GM19438 (cell line): ENCODE measurements around the gene ADGRB3.

ENCODE experiments used
- ATAC-seq: cut with Tn5 transposase; IDR thresholded peaks from one replicate; pipeline ENCODE4 v1.9.1; 2021; ENCODE audit warnings: low read depth; ENCODE audit not compliant: unreplicated experiment

ADGRB3 gene

GRCh38 chr6:68695838-68696237 lies 60.8 kb downstream of the ADGRB3 start:
- no peak for ATAC-seq

GRCh38 chr6:68697394-68697793 lies 62.3 kb downstream of the ADGRB3 start:
- ATAC-seq = no peak

GRCh38 chr6:68701159-68701558 lies 66.1 kb downstream of the ADGRB3 start:
- ATAC-seq = no peak

DNA sequence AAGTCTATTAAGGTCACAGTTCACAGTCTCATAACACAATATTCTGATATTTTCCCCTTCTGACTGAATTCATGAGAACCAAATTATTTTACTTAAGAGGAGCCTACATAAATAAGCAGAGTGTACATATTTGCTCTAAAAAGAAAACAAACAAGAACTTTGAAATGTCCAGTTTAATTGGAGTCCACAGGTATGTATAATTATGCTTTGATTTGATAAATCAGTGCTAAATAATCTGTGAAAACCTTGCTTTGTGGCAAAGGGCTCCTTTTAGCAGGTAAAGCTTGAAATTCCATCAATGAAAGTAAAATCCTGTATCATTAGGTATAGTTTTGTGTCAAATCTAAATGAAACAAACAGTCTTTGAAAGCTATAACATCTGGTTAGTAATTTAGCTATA lies 69.4 kb downstream of the ADGRB3 start:
- no peak for ATAC-seq

DNA sequence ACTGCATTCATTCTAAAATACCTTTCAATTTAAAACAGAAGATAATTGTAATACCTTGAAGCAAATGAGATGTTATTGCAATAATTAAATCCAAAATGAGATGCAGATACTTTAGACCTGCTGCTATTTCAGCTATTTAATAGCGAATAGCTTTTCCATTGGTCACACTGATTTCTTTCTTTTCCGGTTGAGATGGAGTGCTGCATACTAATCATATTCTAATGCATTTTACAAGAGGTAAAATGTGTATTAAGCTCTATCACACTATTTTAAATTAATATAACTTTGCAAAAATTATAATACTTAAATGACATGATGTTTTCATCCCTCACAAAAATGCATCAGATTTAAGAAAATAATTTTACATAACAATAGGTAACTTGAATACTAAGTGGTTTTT lies 74.0 kb downstream of the ADGRB3 start:
- no peak for ATAC-seq

- no peak for ATAC-seq
These were observed 74.8 kb downstream of the ADGRB3 start for GRCh38 chr6:68709882-68710281.

DNA sequence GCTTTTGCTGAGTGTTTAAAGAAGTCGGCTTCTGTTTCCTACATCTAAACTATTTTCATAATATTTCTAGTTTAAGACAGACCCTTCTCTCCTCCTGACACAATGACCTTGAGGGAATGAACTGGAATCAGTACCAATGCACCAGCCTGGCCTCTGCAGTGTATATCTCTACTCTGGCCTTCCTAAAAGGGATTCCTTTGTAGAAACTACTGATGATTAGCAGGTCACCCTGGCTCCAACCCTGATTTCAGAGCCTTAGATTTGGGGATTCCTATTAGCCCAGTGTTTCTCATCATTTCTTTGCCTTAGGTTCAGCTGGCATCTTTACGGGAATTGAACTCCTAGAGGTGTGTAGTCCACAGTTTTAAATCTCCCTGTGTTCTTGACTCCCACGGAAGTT lies 75.4 kb downstream of the ADGRB3 start:
- no peak for ATAC-seq

- ATAC-seq = no peak
These were observed 75.8 kb downstream of the ADGRB3 start for GRCh38 chr6:68710916-68711315.

GRCh38 chr6:68711386-68712000 lies 76.4 kb downstream of the ADGRB3 start:
- no peak for ATAC-seq

GRCh38 chr6:68716620-68717019 lies 81.5 kb downstream of the ADGRB3 start:
- ATAC-seq = no peak

DNA sequence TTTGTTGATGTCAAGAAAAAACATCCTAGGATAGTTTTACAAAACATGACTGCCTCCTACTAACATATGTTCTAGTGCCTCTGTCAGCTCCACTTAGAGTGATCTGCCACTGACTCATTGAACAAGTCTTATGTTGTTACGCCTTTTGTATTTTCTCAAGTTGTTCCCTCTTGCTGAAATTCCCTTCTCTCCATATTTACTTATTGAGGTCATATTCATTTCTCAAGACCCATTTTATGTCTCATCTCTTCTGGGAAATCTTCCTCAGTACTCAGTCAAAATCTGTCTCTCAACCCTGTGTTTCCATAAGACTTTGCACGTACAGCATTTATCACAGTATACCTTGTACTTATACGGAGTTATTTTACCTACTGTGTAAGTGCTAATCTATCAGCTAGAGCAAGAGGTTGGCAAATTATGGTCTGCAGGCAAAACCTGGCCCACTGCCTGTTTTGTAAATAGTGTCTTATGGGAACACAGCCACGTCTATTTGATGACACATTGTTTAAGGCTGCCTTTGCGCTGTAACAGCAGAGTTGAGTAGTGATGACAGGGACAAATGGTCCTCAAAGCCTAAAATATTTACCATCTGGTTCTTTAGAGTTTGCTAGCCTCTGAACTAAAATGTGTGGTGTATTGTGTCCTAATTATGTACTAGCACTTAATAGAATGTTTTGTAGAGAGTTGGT lies 83.4 kb downstream of the ADGRB3 start:
- ATAC-seq = no peak

DNA sequence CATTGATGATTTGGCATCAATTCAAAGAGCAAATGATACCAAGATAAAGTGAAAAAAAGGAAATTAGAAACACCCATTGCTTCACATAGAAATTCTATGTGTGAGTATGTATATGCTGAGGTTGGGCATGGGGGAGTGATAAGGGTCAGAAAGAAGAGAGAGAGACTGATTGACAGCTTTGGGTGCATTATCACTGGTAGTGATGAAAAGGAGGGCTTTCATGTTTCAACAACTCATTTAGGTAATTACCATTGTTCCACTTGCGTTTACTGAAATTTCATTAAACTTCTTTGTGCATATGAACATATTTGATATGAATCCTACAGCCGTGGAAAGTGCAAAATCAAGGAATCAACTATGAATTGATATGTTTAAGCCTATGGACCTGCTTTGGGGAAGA lies 84.7 kb downstream of the ADGRB3 start:
- no peak for ATAC-seq

DNA sequence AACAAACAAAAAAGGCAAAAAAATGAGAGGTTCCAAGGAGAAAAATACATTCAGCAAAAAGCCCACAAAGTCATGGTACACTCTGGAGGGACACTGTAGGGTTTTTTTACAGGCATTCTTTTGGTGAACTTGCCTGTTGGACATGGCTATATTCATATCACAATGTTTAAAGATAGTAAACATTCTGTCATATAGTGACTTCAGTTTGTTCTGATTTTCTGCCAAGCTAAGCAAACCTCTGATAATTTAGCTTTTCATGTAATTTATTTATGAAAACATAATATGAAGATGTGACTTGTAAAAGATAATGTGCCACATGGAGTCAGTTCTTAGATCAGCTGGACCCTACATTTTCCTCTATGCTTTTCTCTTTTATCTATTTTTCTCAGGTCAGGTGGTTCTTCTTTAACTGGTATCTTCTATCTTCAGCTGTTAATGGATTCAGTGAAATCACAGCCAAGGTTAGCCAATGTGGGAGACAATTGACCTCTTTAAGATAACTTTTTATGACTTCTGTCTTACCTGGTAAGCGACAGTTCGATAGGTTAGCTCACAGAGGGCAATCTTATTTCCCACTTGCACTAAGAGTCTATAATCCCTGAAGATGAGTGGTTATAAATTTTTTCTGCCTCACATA lies 87.9 kb downstream of the ADGRB3 start:
- no peak for ATAC-seq

DNA sequence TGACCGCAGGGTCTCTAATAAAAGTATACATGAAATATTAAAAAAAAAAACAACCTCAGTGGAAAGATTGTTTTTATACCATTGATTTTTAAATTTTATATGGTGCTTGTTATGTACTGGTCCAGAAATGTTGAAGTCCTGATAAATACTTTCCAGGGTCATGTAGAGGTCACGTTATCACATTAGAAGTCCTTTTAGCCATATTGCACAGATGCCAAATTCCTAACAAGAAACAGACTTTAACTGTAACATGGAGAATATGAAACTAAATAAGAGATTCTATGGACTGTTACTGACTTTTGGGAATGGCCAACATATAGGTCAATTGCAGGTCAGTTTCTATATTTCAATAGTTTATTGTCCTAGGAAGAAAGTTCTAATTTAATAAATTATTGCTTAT lies 89.0 kb downstream of the ADGRB3 start:
- no peak for ATAC-seq

DNA sequence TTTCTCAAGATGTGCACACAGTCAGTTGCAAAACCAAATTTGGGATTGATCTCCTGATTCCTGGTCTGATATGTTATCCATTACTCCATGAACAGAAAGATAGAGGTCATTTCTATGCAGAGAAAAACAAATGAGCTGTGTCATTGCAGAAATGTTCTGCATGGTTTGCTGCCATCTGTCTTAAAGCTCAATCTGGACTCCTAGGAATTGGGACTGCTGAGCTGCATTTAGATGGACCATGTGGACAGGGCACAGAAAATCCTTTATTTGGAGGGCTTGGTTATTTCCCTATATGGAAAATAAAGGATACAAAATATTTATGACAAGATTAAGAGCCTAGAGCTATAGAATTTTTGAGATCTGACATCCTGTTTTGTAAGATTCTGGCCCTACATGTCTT lies 91.3 kb downstream of the ADGRB3 start:
- ATAC-seq = no peak

DNA sequence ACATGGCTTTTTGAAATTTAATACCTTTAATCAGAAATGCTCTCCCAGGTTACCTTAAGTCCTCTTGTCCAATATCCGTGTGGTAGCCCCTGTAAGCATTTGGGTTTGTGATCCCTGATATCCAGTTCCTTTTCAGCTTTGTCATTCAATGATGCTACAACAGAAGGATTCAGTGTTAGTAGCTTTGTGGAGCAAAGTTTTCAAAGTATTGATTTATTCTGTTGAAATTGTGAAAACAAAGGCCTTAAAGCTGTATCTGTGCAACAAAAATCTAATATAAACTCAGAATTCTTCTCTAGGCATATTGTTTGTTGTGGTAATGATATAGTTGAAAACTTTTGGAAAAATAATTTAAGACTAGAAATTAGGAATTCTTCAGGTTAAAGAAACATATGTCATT lies 91.9 kb downstream of the ADGRB3 start:
- no peak for ATAC-seq

- ATAC-seq = no peak
These were observed 92.6 kb downstream of the ADGRB3 start for GRCh38 chr6:68727699-68728098.

DNA sequence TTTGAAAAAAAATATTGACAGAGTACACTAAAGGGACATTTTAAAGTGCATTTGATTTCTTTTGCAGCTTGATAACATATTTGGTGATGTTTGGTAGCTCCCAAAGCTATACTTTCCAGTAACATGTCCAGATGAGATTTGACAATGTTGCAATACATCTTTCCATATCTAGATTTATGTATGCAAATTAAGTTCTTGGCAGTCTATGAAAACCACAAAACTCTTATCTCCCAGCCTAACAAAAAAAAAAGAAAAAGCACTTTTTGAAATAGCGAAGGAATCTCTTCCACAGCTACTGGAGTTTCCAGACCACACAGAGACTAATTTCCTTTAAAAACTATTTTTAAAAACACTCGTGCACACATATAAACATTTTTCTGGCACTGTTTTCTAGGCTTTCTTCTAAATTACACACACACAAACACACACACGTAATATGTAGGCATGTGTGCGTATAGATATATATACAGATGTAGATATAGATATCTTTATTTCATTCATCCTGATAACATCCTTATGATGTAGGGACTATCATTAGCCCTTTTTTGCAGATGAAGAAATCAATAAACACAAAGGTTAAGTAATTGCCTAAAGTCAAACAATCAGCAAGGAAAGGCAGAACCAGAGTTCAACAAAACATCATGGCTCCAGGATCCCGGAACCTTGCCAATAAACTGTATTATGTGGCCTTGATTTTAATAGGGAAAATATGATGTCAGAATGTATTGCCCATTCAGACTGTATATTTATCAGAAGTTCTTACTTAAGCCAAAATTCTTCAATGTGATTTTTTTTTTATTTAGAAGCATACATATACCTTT lies 93.3 kb downstream of the ADGRB3 start:
- no peak for ATAC-seq

GRCh38 chr6:68729377-68729903 lies 94.4 kb downstream of the ADGRB3 start:
- ATAC-seq = no peak

GRCh38 chr6:68730291-68731054 lies 95.4 kb downstream of the ADGRB3 start:
- no peak for ATAC-seq
